H1 (cell line): ENCODE measurements around the gene SULT6B1. TPM values are rescaled to one million over a fixed set of nuclear protein-coding genes. Genes with fewer than 3 reads are reported as not detected.
A peak's percentile ranks its signal among the peaks of the same experiment; 100 is the strongest.

ENCODE experiments used
- CTCF ChIP-seq, 3 experiments: IDR thresholded peaks; 1 replicate in 2 of 3; 2 replicates in 1 of 3; pipeline versions ENCODE4 v1.5.1 to v1.6.1; 2011; ENCODE audit warnings: low read length in 3 of 3, mild to moderate bottlenecking in 3 of 3, inconsistent platforms in 2 of 3, low read depth in 1 of 3, moderate library complexity in 1 of 3; ENCODE audit not compliant: insufficient read depth in 1 of 3; ENCODE audit errors: control extremely low read depth in 1 of 3
- EP300 ChIP-seq, 2 experiments: IDR thresholded peaks; 1 replicate in 1 of 2; 2 replicates in 1 of 2; pipeline ENCODE4 v1.6.1; 2011 to 2012; ENCODE audit warnings: low read depth in 2 of 2, low read length in 2 of 2, mild to moderate bottlenecking in 2 of 2, borderline replicate concordance in 1 of 2, inconsistent platforms in 1 of 2, moderate library complexity in 1 of 2
- GABPA ChIP-seq: IDR thresholded peaks from 2 replicates; pipeline ENCODE4 v1.6.1; 2011; ENCODE audit warnings: mild to moderate bottlenecking, low read length, moderate library complexity, borderline replicate concordance; ENCODE audit not compliant: insufficient read depth
- HDAC2 ChIP-seq, 2 experiments: fragments of 300-600 bp in 1 of 2; sonication (generic) in 1 of 2; IDR thresholded peaks; 2 replicates each; pipeline ENCODE4 v1.6.1; 2011 to 2012; ENCODE audit warnings: low read depth in 2 of 2, low read length in 2 of 2, mild to moderate bottlenecking in 2 of 2, moderate library complexity in 2 of 2, borderline replicate concordance in 1 of 2, inconsistent platforms in 1 of 2
- KDM1A ChIP-seq: fragments of 200-600, 300-600 bp; sonication (generic); IDR thresholded peaks from 2 replicates; pipeline ENCODE4 v1.7.1; 2016; ENCODE audit warnings: mild to moderate bottlenecking, low read length, borderline replicate concordance
- MAX ChIP-seq: IDR thresholded peaks from 2 replicates; pipeline ENCODE4 v1.6.1; 2012; ENCODE audit warnings: inconsistent platforms
- POLR2A ChIP-seq, 2 experiments: IDR thresholded peaks; 1 replicate in 1 of 2; 2 replicates in 1 of 2; pipeline ENCODE4 v1.6.1; 2011; ENCODE audit warnings: low read depth in 2 of 2, low read length in 2 of 2, mild to moderate bottlenecking in 2 of 2; ENCODE audit errors: control extremely low read depth in 1 of 2
- POU5F1 ChIP-seq: IDR thresholded peaks from 2 replicates; pipeline ENCODE4 v1.6.1; 2011; ENCODE audit warnings: low read depth, mild to moderate bottlenecking, low read length, moderate library complexity
- RBBP5 ChIP-seq: IDR thresholded peaks from 2 replicates; pipeline ENCODE4 v1.7.1; 2012; ENCODE audit warnings: low read depth, mild to moderate bottlenecking, inconsistent platforms, low read length, moderate library complexity, borderline replicate concordance
- RXRA ChIP-seq: IDR thresholded peaks from 2 replicates; pipeline ENCODE4 v1.6.1; 2011; ENCODE audit warnings: low read depth, mild to moderate bottlenecking, low read length, moderate library complexity; ENCODE audit not compliant: insufficient read depth
- SIN3A ChIP-seq, 2 experiments: IDR thresholded peaks in 1 of 2; conservative IDR thresholded peaks in 1 of 2; 2 replicates each; pipeline ENCODE4 v1.6.1; 2011 to 2012; ENCODE audit warnings: low read length in 2 of 2, improper control_type of control experiment in 1 of 2, low read depth in 1 of 2, mild to moderate bottlenecking in 1 of 2
- SP1 ChIP-seq: IDR thresholded peaks from 2 replicates; pipeline ENCODE4 v1.6.1; 2011; ENCODE audit warnings: low read depth, low read length
- SP4 ChIP-seq: IDR thresholded peaks from 2 replicates; pipeline ENCODE4 v1.6.1; 2012; ENCODE audit warnings: low read length, inconsistent platforms
- TAF1 ChIP-seq: IDR thresholded peaks from 2 replicates; pipeline ENCODE4 v1.6.1; 2011; ENCODE audit warnings: mild to moderate bottlenecking, low read depth, low read length
- TAF7 ChIP-seq: optimal IDR thresholded peaks from 2 replicates; pipeline ENCODE3; 2011; ENCODE audit warnings: low read depth, mild to moderate bottlenecking, inconsistent platforms, low read length, moderate library complexity, borderline replicate concordance
- TBP ChIP-seq: IDR thresholded peaks from 2 replicates; pipeline ENCODE4 v1.6.1; 2011; ENCODE audit warnings: low read depth, low read length, improper control_type of control experiment
- USF2 ChIP-seq: IDR thresholded peaks from 2 replicates; pipeline ENCODE4 v1.6.1; 2011; ENCODE audit warnings: low read length, improper control_type of control experiment
- YY1 ChIP-seq: IDR thresholded peaks from 2 replicates; pipeline ENCODE4 v1.6.1; 2011; ENCODE audit warnings: low read depth, mild to moderate bottlenecking, low read length
- polyA plus RNA-seq, 7 experiments: library from polyadenylated mRNA; depleted of rRNA in 3 of 7; stranded (reverse) in 5 of 7; unstranded in 2 of 7; fragments of >200 nt in 5 of 7; fragments of 200-250 nt in 2 of 7; gene quantifications; 1 replicate in 5 of 7; 2 replicates in 1 of 7; 4 replicates in 1 of 7; pipeline versions ENCODE4 v1.2.1 to v1.2.3, GENCODE V29; 2011 to 2013; ENCODE audit warnings: missing spikeins in 2 of 7, mixed read lengths in 2 of 7
- total RNA-seq: library from RNA; stranded (reverse); fragmentation: NEBNext Ultra II Directional; extraction: Animal tissue kit (Norgen Biotek cat#: 25700); gene quantifications from 2 replicates; pipeline ENCODE4 v1.2.1, GENCODE V29; 2021

SULT6B1 gene
- total and polyA plus RNA-seq, 2 of the 8 experiments (the other 6 are each of a cell fraction or from before 2014, with no cell fraction given): not detected

- TF ChIP-seq CTCF (IDR thresholded peaks at IDR 0.05; ENCODE audit: control extremely low read depth in 1 of 3, insufficient read depth in 1 of 3, low read depth in 1 of 3, low read length in 3 of 3) (peak in 1 of 3 experiments; percentile 0; a peak in 1 of 4 replicates), POLR2A (IDR thresholded peaks at IDR 0.05; ENCODE audit: control extremely low read depth in 1 of 2, low read depth in 2 of 2, low read length in 2 of 2) (peak in 1 of 2 experiments; percentile 75; a peak in 1 of 3 replicates), KDM1A (no peak), RBBP5 (peak; percentile 91), SP4 (0 out of 2 replicates have a peak, but pooled peaks have one; percentile 53), YY1 (peak; percentile 90), TAF7 (peak; percentile 87), USF2 (no peak), HDAC2 (IDR thresholded peaks at IDR 0.05; ENCODE audit: borderline replicate concordance in 1 of 2, low read depth in 2 of 2, low read length in 2 of 2) (peak; percentile 18 to 74; a peak in 2 of 4 replicates), SIN3A (conservative IDR thresholded peaks at IDR 0.05 in 1 of 2, IDR thresholded peaks at IDR 0.05 in 1 of 2; ENCODE audit: low read depth in 1 of 2, low read length in 2 of 2) (peak in 1 of 2 experiments; percentile 89; a peak in 2 of 4 replicates), TBP (peak; percentile 75), EP300 (IDR thresholded peaks at IDR 0.05; ENCODE audit: borderline replicate concordance in 1 of 2, low read depth in 2 of 2, low read length in 2 of 2) (no peak), POU5F1 (no peak), RXRA (no peak), TAF1 (peak; percentile 82), MAX (peak; percentile 40; the same call in 1 of the 2 replicates), SP1 (0 out of 2 replicates have a peak, but pooled peaks have one; percentile 20), GABPA (peak; percentile 74; the same call in 1 of the 2 replicates)
Observed at GRCh38 chr2:37231241-37232130, 43.0 kb upstream of the SULT6B1 start, which contains the start of the genes CEBPZ and NDUFAF7 (continued).
